Gastrocnemius medialis (tissue), 4 donors: ENCODE measurements around the gene FARP1. TPM values are rescaled to one million over a fixed set of nuclear protein-coding genes. Genes with fewer than 3 reads are reported as not detected.

Source experiments
- ATAC-seq, 2 donors: fragments of 150-250 bp; one replicate each; pipeline ENCODE4 v1.9.1; 2016
- DNase-seq, 2 donors: peaks; one replicate each; pipeline ENCODE4 v3.0.0-alpha.2; 2019
- H3K27ac ChIP-seq, 4 donors: fragments of 200-600 bp; sonication (generic); 1 replicate in 1 of 4; 2 replicates in 3 of 4; pipeline ENCODE4 v1.5.1; 2016 to 2018; ENCODE audit warnings: mild to moderate bottlenecking in 2 of 4, moderate library complexity in 1 of 4
- H3K27me3 ChIP-seq, 3 donors: fragments of 200-600 bp; sonication (generic) in 2 of 3; 1 replicate in 1 of 3; 2 replicates in 2 of 3; pipeline versions ENCODE4 v1.5.1 to v1.6.0; 2016 to 2019; ENCODE audit warnings: mild to moderate bottlenecking in 1 of 3, moderate library complexity in 1 of 3
- H3K36me3 ChIP-seq, 2 donors: fragments of 200-600 bp; sonication (generic) in 1 of 2; one replicate each; pipeline ENCODE4 v1.5.1; 2017 to 2018
- H3K4me1 ChIP-seq, 2 donors: fragments of 200-600 bp; sonication (generic) in 1 of 2; one replicate each; pipeline ENCODE4 v1.5.1; 2016 to 2017; ENCODE audit warnings: mild to moderate bottlenecking in 2 of 2
- H3K4me3 ChIP-seq, 4 donors: fragments of 200-600 bp; sonication (generic) in 3 of 4; 1 replicate in 1 of 4; 2 replicates in 3 of 4; pipeline ENCODE4 v1.5.1; 2016 to 2019; ENCODE audit warnings: mild to moderate bottlenecking in 2 of 4
- H3K9me3 ChIP-seq, 3 donors: fragments of 200-600 bp; sonication (generic) in 2 of 3; 1 replicate in 1 of 3; 2 replicates in 2 of 3; pipeline ENCODE4 v1.5.1; 2016 to 2019
- CTCF ChIP-seq, 5 experiments: fragments of 450-650 bp in 3 of 5; fragments of 200-600 bp in 2 of 5; sonication (generic) in 2 of 5; IDR thresholded peaks in 4 of 5; conservative IDR thresholded peaks in 1 of 5; 1 replicate in 4 of 5; 2 replicates in 1 of 5; pipeline ENCODE4 v1.5.1; 2016 to 2019; ENCODE audit warnings: antibody characterized with exemption in 5 of 5, mild to moderate bottlenecking in 3 of 5, moderate library complexity in 3 of 5
- POLR2A ChIP-seq, 2 donors: fragments of 450-650 bp; IDR thresholded peaks; one replicate each; pipeline ENCODE4 v1.6.1; 2017; ENCODE audit warnings: antibody characterized with exemption in 2 of 2, mild to moderate bottlenecking in 2 of 2, moderate library complexity in 2 of 2
- in situ Hi-C, 4 donors: fragments of 200-750 bp; cut with MboI; loops; one replicate each; pipeline versions ENCODE4 v1.15.0 to v1.8.0; 2017; ENCODE audit warnings: low sequenced_read_pairs in 4 of 4
- intact Hi-C: fragments of 100-400 bp; cut with DNase I; formaldehyde crosslinking; loops from one replicate; pipeline ENCODE4 v1.15.1; 2023; ENCODE audit warnings: low total_unique reads
- total RNA-seq, 4 donors: library from RNA; depleted of rRNA; stranded (reverse); fragments of >200 nt; gene quantifications; one replicate each; pipeline versions ENCODE4 v1.1.0 to v1.2.3, GENCODE V29; 2016

Gene FARP1
- total RNA-seq, 4 donors from 2014 or later, result 3.5 to 9.8 (median 4.9) TPM

- Histone ChIP-seq H3K4me1 (peaks cover 4 to 11% of the 10 kb centered on the region in 2 donors), H3K9me3 (no peaks in the 10 kb centered on the region), H3K36me3 (peaks cover 0 to 2% of the 10 kb centered on the region in 2 donors), H3K4me3 (no peak overlapping the region), H3K27ac (no peak overlapping the region), H3K27me3 (no peaks in the 10 kb centered on the region)
- TF ChIP-seq POLR2A (IDR thresholded peaks at IDR 0.05) (no peak), CTCF (IDR thresholded peaks at IDR 0.05 in 4 of 5, conservative IDR thresholded peaks at IDR 0.05 in 1 of 5) (no peak)
- ATAC-seq, result no peak
- in situ Hi-C loops (loop anchor here in 1 of 4 donors (10.0 kb wide), 1 partner anchor 402 kb away; no protein-coding TSS in a partner anchor), intact Hi-C loops (loop anchor here (10.0 kb wide), 1 partner anchor 402 kb away; no protein-coding TSS in a partner anchor)
- no peak for DNase-seq
Measured at GRCh38 chr13:98442391-98443230, 299.7 kb downstream of the FARP1 start.

- in situ Hi-C loops (loop anchor here in 1 of 4 donors (10.0 kb wide), 1 partner anchor 401 kb away; no protein-coding TSS in a partner anchor), intact Hi-C loops (loop anchor here (10.0 kb wide), 1 partner anchor 401 kb away; no protein-coding TSS in a partner anchor)
Measured at GRCh38 chr13:98443329-98443728, 300.4 kb downstream of the FARP1 start.

GRCh38 chr13:98443800-98444325 lies 301.0 kb downstream of the FARP1 start:
- Histone ChIP-seq H3K27me3 (no peaks in the 10 kb centered on the region), H3K4me3 (no peak overlapping the region), H3K4me1 (peaks cover 4 to 13% of the 10 kb centered on the region in 2 donors), H3K36me3 (peaks cover 0 to 6% of the 10 kb centered on the region in 2 donors), H3K27ac (no peak overlapping the region), H3K9me3 (no peaks in the 10 kb centered on the region)
- in situ Hi-C loops (loop anchor here in 1 of 4 donors (10.0 kb wide), 1 partner anchor 401 kb away; no protein-coding TSS in a partner anchor), intact Hi-C loops (loop anchor here (10.0 kb wide), 1 partner anchor 401 kb away; no protein-coding TSS in a partner anchor)
- DNase-seq (no peak), ATAC-seq (no peak)
- no peak for TF ChIP-seq CTCF (IDR thresholded peaks at IDR 0.05 in 4 of 5, conservative IDR thresholded peaks at IDR 0.05 in 1 of 5)
- TF ChIP-seq POLR2A (IDR thresholded peaks at IDR 0.05), result no peak

More at GRCh38 chr13:98443329-98443728, 300.4 kb downstream of the FARP1 start:
- no peak overlapping the region for H3K4me3 ChIP-seq
- no peak overlapping the region for H3K27ac ChIP-seq
- TF ChIP-seq CTCF (IDR thresholded peaks at IDR 0.05 in 4 of 5, conservative IDR thresholded peaks at IDR 0.05 in 1 of 5) (no peak), POLR2A (IDR thresholded peaks at IDR 0.05) (no peak)
- DNase-seq (no peak), ATAC-seq (no peak)
- no peaks in the 10 kb centered on the region for H3K27me3 ChIP-seq
- peaks cover 0 to 6% of the 10 kb centered on the region in 2 donors for H3K36me3 ChIP-seq
- peaks cover 4 to 13% of the 10 kb centered on the region in 2 donors for H3K4me1 ChIP-seq
- no peaks in the 10 kb centered on the region for H3K9me3 ChIP-seq

- peaks cover 0 to 6% of the 10 kb centered on the region in 2 donors for H3K36me3 ChIP-seq
- H3K27me3 ChIP-seq, result no peaks in the 10 kb centered on the region
- no peak overlapping the region for H3K4me3 ChIP-seq
- H3K9me3 ChIP-seq, result no peaks in the 10 kb centered on the region
- in situ Hi-C loops, result loop anchor here in 1 of 4 donors (10.0 kb wide), 1 partner anchor 400 kb away; no protein-coding TSS in a partner anchor
- DNase-seq (no peak), ATAC-seq (no peak)
- intact Hi-C loops, result loop anchor here (10.0 kb wide), 1 partner anchor 400 kb away; no protein-coding TSS in a partner anchor
- H3K27ac ChIP-seq, result no peak overlapping the region
- no peak for TF ChIP-seq POLR2A (IDR thresholded peaks at IDR 0.05)
- TF ChIP-seq CTCF (IDR thresholded peaks at IDR 0.05 in 4 of 5, conservative IDR thresholded peaks at IDR 0.05 in 1 of 5), result no peak
- H3K4me1 ChIP-seq, result peaks cover 4 to 13% of the 10 kb centered on the region in 2 donors
Measured at GRCh38 chr13:98444381-98444780, 301.5 kb downstream of the FARP1 start.
